HEK293 (cell line): ENCODE data around the gene CBFB.

Experiments used
- CTCF ChIA-PET: fragments of 350-600 bp; formaldehyde crosslinking; extraction: SDS; loops from one replicate; lab custom pipeline; 2021; ENCODE audit warnings: antibody characterized with exemption; lab: Yijun Ruan, JAX
- POLR2A ChIA-PET: fragments of 300-600 bp; formaldehyde crosslinking; extraction: SDS; loops from one replicate; lab custom pipeline; 2020; ENCODE audit warnings: antibody characterized with exemption, inconsistent platforms; lab: Yijun Ruan, JAX
- H3K27ac ChIP-seq: fragments of 200-500 bp; sonication (Bioruptor generic); 2 replicates; pipeline ENCODE4 v1.5.1; 2014; ENCODE audit warnings: low read depth, low read length, control low read depth, inconsistent platforms; ENCODE audit errors: extremely low read depth
- H3K36me3 ChIP-seq, 2 experiments: fragments of 200-500 bp in 1 of 2; sonication (Bioruptor generic) in 1 of 2; 1 replicate in 1 of 2; 2 replicates in 1 of 2; pipeline ENCODE4 v1.5.1; 2014 to 2017; ENCODE audit warnings: inconsistent platforms in 2 of 2, low read length in 2 of 2; ENCODE audit not compliant: control insufficient read depth in 2 of 2, insufficient read depth in 1 of 2
- H3K4me1 ChIP-seq: fragments of 200-500 bp; sonication (Bioruptor generic); 2 replicates; pipeline ENCODE4 v1.5.1; 2014; ENCODE audit warnings: mild to moderate bottlenecking, low read length, inconsistent platforms; ENCODE audit not compliant: control insufficient read depth, insufficient read depth
- H3K4me3 ChIP-seq: 2 replicates; pipeline ENCODE4 v1.5.1; 2011; ENCODE audit warnings: low read depth, mild to moderate bottlenecking, control low read depth, low read length, moderate library complexity
- H3K9me3 ChIP-seq: fragments of 200-500 bp; sonication (Bioruptor generic); 2 replicates; pipeline ENCODE4 v1.5.1; 2014; ENCODE audit warnings: low read depth, low read length, inconsistent platforms; ENCODE audit not compliant: control insufficient read depth, insufficient read depth
- MEIS1 ChIP-seq: sonication (generic); formaldehyde crosslinking; IDR thresholded peaks from 2 replicates; pipeline ENCODE4 v1.8.1; 2022; ENCODE audit warnings: missing genetic modification reagents, mild to moderate bottlenecking, borderline replicate concordance
- MYNN ChIP-seq: fragments of 450-650 bp; formaldehyde crosslinking; IDR thresholded peaks from 2 replicates; pipeline ENCODE4 v1.5.1; 2016; ENCODE audit warnings: missing biosample characterization, missing genetic modification characterization, borderline replicate concordance
- OVOL3 ChIP-seq: fragments of 450-650 bp; formaldehyde crosslinking; IDR thresholded peaks from 2 replicates; pipeline ENCODE4 v1.5.1; 2016; ENCODE audit warnings: missing biosample characterization, missing genetic modification characterization
- SP3 ChIP-seq: fragments of 450-650 bp; formaldehyde crosslinking; IDR thresholded peaks from 2 replicates; pipeline ENCODE4 v1.5.1; 2016; ENCODE audit warnings: missing biosample characterization, missing genetic modification characterization
- ZFHX2 ChIP-seq: fragments of 450-650 bp; formaldehyde crosslinking; conservative IDR thresholded peaks from 2 replicates; pipeline ENCODE4 v1.5.1; 2016; ENCODE audit warnings: missing biosample characterization, missing genetic modification characterization
- ZNF146 ChIP-seq: fragments of 450-650 bp; formaldehyde crosslinking; IDR thresholded peaks from 2 replicates; pipeline ENCODE4 v1.5.1; 2016; ENCODE audit warnings: missing biosample characterization, missing genetic modification characterization
- ZNF221 ChIP-seq: fragments of 450-650 bp; formaldehyde crosslinking; IDR thresholded peaks from 2 replicates; pipeline ENCODE4 v1.5.1; 2017; ENCODE audit warnings: missing biosample characterization, missing genetic modification characterization, borderline replicate concordance
- ZNF426 ChIP-seq: fragments of 450-650 bp; formaldehyde crosslinking; IDR thresholded peaks from 2 replicates; pipeline ENCODE4 v1.5.1; 2017; ENCODE audit warnings: missing biosample characterization, missing genetic modification characterization, mild to moderate bottlenecking, inconsistent platforms, moderate library complexity
- ZNF473 ChIP-seq: fragments of 450-650 bp; formaldehyde crosslinking; IDR thresholded peaks from 2 replicates; pipeline ENCODE4 v1.5.1; 2017; ENCODE audit warnings: missing biosample characterization, missing genetic modification characterization
- ZNF585B ChIP-seq: fragments of 450-650 bp; formaldehyde crosslinking; IDR thresholded peaks from 2 replicates; pipeline ENCODE4 v1.5.1; 2016; ENCODE audit warnings: missing biosample characterization, missing genetic modification characterization
- ZNF704 ChIP-seq: fragments of 450-650 bp; formaldehyde crosslinking; IDR thresholded peaks from 2 replicates; pipeline ENCODE4 v1.5.1; 2016; ENCODE audit warnings: missing biosample characterization, missing genetic modification characterization
- ZNF707 ChIP-seq: fragments of 450-650 bp; formaldehyde crosslinking; IDR thresholded peaks from 2 replicates; pipeline ENCODE4 v1.5.1; 2016; ENCODE audit warnings: missing biosample characterization, missing genetic modification characterization
- ZNF76 ChIP-seq: fragments of 450-650 bp; formaldehyde crosslinking; IDR thresholded peaks from 2 replicates; pipeline ENCODE4; 2016; ENCODE audit warnings: low read depth, missing biosample characterization, missing genetic modification characterization, borderline replicate concordance
- ZNF776 ChIP-seq: fragments of 450-650 bp; formaldehyde crosslinking; IDR thresholded peaks from 2 replicates; pipeline ENCODE4 v1.5.0; 2017; ENCODE audit warnings: missing biosample characterization, missing genetic modification characterization, borderline replicate concordance
- ZNF792 ChIP-seq: fragments of 450-650 bp; formaldehyde crosslinking; IDR thresholded peaks from 2 replicates; pipeline ENCODE4 v1.5.1; 2016; ENCODE audit warnings: missing biosample characterization, missing genetic modification characterization
- TF ChIP-seq, protein P1 (sequence below): fragments of 450-650 bp; formaldehyde crosslinking; IDR thresholded peaks from 2 replicates; pipeline ENCODE4 v1.5.1; 2016; ENCODE audit warnings: missing biosample characterization, missing genetic modification characterization
- TF ChIP-seq, protein P2 (sequence below): fragments of 450-650 bp; formaldehyde crosslinking; IDR thresholded peaks from 2 replicates; pipeline ENCODE4 v1.5.1; 2016; ENCODE audit warnings: missing biosample characterization, missing genetic modification characterization
- TF ChIP-seq, protein P3 (sequence below): fragments of 450-650 bp; IDR thresholded peaks from 2 replicates; pipeline ENCODE4 v1.5.1; 2018; ENCODE audit warnings: missing biosample characterization, mild to moderate bottlenecking, missing genetic modification characterization
- TF ChIP-seq, protein P4 (sequence below): fragments of 450-650 bp; formaldehyde crosslinking; IDR thresholded peaks from 2 replicates; pipeline ENCODE4 v1.5.1; 2016; ENCODE audit warnings: missing biosample characterization, missing genetic modification characterization

CBFB gene

GRCh38 chr16:67101311-67102082 lies 72.5 kb downstream of the CBFB start:
- no peak overlapping the region for H3K27ac ChIP-seq
- ChIA-PET CTCF (interaction anchor here (0.6 to 9.1 kb wide), 21 partner anchors 8 to 210 kb away, joined by 3 to 104 read pairs (median 3); partner anchors contain the start of gene CES3), POLR2A (interaction anchor here (0.6 kb wide), 1 partner anchor 73 kb away, joined by 4 read pairs; no protein-coding TSS in a partner anchor)
- no peaks in the 10 kb centered on the region for H3K9me3 ChIP-seq
- no peak overlapping the region for H3K4me3 ChIP-seq
- TF ChIP-seq, protein P1, sequence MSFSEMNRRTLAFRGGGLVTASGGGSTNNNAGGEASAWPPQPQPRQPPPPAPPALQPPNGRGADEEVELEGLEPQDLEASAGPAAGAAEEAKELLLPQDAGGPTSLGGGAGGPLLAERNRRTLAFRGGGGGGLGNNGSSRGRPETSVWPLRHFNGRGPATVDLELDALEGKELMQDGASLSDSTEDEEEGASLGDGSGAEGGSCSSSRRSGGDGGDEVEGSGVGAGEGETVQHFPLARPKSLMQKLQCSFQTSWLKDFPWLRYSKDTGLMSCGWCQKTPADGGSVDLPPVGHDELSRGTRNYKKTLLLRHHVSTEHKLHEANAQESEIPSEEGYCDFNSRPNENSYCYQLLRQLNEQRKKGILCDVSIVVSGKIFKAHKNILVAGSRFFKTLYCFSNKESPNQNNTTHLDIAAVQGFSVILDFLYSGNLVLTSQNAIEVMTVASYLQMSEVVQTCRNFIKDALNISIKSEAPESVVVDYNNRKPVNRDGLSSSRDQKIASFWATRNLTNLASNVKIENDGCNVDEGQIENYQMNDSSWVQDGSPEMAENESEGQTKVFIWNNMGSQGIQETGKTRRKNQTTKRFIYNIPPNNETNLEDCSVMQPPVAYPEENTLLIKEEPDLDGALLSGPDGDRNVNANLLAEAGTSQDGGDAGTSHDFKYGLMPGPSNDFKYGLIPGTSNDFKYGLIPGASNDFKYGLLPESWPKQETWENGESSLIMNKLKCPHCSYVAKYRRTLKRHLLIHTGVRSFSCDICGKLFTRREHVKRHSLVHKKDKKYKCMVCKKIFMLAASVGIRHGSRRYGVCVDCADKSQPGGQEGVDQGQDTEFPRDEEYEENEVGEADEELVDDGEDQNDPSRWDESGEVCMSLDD, result no peak
- TF ChIP-seq ZNF792 (tag by site-specific recombination), result no peak
- TF ChIP-seq, protein P2, sequence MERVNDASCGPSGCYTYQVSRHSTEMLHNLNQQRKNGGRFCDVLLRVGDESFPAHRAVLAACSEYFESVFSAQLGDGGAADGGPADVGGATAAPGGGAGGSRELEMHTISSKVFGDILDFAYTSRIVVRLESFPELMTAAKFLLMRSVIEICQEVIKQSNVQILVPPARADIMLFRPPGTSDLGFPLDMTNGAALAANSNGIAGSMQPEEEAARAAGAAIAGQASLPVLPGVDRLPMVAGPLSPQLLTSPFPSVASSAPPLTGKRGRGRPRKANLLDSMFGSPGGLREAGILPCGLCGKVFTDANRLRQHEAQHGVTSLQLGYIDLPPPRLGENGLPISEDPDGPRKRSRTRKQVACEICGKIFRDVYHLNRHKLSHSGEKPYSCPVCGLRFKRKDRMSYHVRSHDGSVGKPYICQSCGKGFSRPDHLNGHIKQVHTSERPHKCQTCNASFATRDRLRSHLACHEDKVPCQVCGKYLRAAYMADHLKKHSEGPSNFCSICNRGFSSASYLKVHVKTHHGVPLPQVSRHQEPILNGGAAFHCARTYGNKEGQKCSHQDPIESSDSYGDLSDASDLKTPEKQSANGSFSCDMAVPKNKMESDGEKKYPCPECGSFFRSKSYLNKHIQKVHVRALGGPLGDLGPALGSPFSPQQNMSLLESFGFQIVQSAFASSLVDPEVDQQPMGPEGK, result no peak
- TF ChIP-seq ZNF473 (tag by site-specific recombination), result no peak
- TF ChIP-seq SP3 (tag by site-specific recombination), result no peak
- no peak for TF ChIP-seq ZNF426 (tag by site-specific recombination)
- no peak for TF ChIP-seq ZNF76
- no peak for TF ChIP-seq ZNF585B (tag by site-specific recombination)
- TF ChIP-seq, protein P3, sequence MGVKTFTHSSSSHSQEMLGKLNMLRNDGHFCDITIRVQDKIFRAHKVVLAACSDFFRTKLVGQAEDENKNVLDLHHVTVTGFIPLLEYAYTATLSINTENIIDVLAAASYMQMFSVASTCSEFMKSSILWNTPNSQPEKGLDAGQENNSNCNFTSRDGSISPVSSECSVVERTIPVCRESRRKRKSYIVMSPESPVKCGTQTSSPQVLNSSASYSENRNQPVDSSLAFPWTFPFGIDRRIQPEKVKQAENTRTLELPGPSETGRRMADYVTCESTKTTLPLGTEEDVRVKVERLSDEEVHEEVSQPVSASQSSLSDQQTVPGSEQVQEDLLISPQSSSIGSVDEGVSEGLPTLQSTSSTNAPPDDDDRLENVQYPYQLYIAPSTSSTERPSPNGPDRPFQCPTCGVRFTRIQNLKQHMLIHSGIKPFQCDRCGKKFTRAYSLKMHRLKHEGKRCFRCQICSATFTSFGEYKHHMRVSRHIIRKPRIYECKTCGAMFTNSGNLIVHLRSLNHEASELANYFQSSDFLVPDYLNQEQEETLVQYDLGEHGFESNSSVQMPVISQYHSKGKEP (tag by site-specific recombination), result no peak
- TF ChIP-seq ZNF707 (tag by site-specific recombination), result no peak
- TF ChIP-seq MYNN (tag by site-specific recombination), result no peak
- TF ChIP-seq ZNF146 (tag by site-specific recombination), result no peak
- no peak for TF ChIP-seq ZNF776 (tag by site-specific recombination)
- TF ChIP-seq OVOL3 (tag by site-specific recombination), result no peak
- TF ChIP-seq, protein P4, sequence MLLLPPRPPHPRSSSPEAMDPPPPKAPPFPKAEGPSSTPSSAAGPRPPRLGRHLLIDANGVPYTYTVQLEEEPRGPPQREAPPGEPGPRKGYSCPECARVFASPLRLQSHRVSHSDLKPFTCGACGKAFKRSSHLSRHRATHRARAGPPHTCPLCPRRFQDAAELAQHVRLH (tag by site-specific recombination), result no peak
- TF ChIP-seq ZNF704 (tag by site-specific recombination), result no peak
- no peak for TF ChIP-seq ZNF221 (tag by site-specific recombination)
- TF ChIP-seq MEIS1, result no peak
- TF ChIP-seq ZFHX2 (tag by site-specific recombination), result no peak
- peaks cover 4 to 7% of the 10 kb centered on the region in 2 experiments; a peak in 2 of 3 replicates for H3K36me3 ChIP-seq
- H3K4me1 ChIP-seq, result peaks cover 5% of the 10 kb centered on the region; the same call in 1 of the 2 replicates
